GM18507 (cell line): ENCODE measurements around the gene KDM5C.

Experiments used
- DNase-seq: peaks from one replicate; pipeline ENCODE4 v3.0.0; 2011; ENCODE audit warnings: low read depth; ENCODE audit not compliant: insufficient read length; ENCODE audit errors: extremely low spot score
- FAIRE-seq: peaks from 2 replicates; lab custom pipeline; 2011; peaks lifted over from hg19 to GRCh38; lab: Jason Lieb, UNC

The KDM5C gene

GRCh38 chrX:53253293-53254020 is 28.4 kb upstream of the KDM5C start:
- FAIRE-seq (no peak), DNase-seq (no peak)

GRCh38 chrX:53251307-53251706 is 26.3 kb upstream of the KDM5C start:
- no peak for DNase-seq
- no peak for FAIRE-seq

- DNase-seq (no peak), FAIRE-seq (no peak)
Observed at GRCh38 chrX:53250556-53250955, 25.5 kb upstream of the KDM5C start.

- FAIRE-seq = no peak
- no peak for DNase-seq
Observed at GRCh38 chrX:53249408-53250042, 24.5 kb upstream of the KDM5C start.

- DNase-seq (no peak), FAIRE-seq (no peak)
Observed at GRCh38 chrX:53247928-53248327, 22.9 kb upstream of the KDM5C start.

- DNase-seq = no peak
- FAIRE-seq = no peak
Observed at GRCh38 chrX:53246231-53246630, 21.2 kb upstream of the KDM5C start.

GRCh38 chrX:53244610-53245009 is 19.6 kb upstream of the KDM5C start:
- DNase-seq = no peak
- no peak for FAIRE-seq

GRCh38 chrX:53242310-53242709 is 17.3 kb upstream of the KDM5C start:
- DNase-seq (no peak), FAIRE-seq (no peak)

GRCh38 chrX:53241558-53241957 is 16.6 kb upstream of the KDM5C start:
- FAIRE-seq (no peak), DNase-seq (no peak)

GRCh38 chrX:53239474-53239873 is 14.5 kb upstream of the KDM5C start:
- no peak for DNase-seq
- FAIRE-seq = no peak

GRCh38 chrX:53237056-53237455 is 12.0 kb upstream of the KDM5C start:
- FAIRE-seq = no peak
- no peak for DNase-seq

- DNase-seq (no peak), FAIRE-seq (no peak)
Observed at GRCh38 chrX:53236025-53236679, 11.1 kb upstream of the KDM5C start.

GRCh38 chrX:53235566-53235965 is 10.6 kb upstream of the KDM5C start:
- no peak for FAIRE-seq
- DNase-seq = no peak

GRCh38 chrX:53234484-53234883 is 9.5 kb upstream of the KDM5C start:
- FAIRE-seq = no peak
- no peak for DNase-seq

GRCh38 chrX:53233536-53233935 is 8.5 kb upstream of the KDM5C start:
- no peak for DNase-seq
- no peak for FAIRE-seq

- DNase-seq = no peak
- FAIRE-seq = no peak
Observed at GRCh38 chrX:53230116-53230515, 5.1 kb upstream of the KDM5C start.

GRCh38 chrX:53227224-53227765 is 2.3 kb upstream of the KDM5C start:
- FAIRE-seq (no peak), DNase-seq (no peak)

GRCh38 chrX:53223955-53224859 is 800 bp downstream of the KDM5C start:
- DNase-seq (no peak), FAIRE-seq (no peak)

GRCh38 chrX:53223068-53223693 is 1.8 kb downstream of the KDM5C start:
- FAIRE-seq (no peak), DNase-seq (no peak)
